HepG2 (cell line): ENCODE measurements around the gene DNMT3A. TPM values are rescaled to one million over a fixed set of nuclear protein-coding genes. Genes with fewer than 3 reads are reported as not detected.
A peak's percentile ranks its signal among the peaks of the same experiment; 100 is the strongest.

Source experiments
- CENPX ChIP-seq: sonication (generic); formaldehyde crosslinking; IDR thresholded peaks from 2 replicates; pipeline ENCODE4 v1.9.0; 2021; ENCODE audit warnings: mild to moderate bottlenecking, missing genetic modification reagents, moderate library complexity
- ETS1 ChIP-seq: sonication (generic); formaldehyde crosslinking; IDR thresholded peaks from 2 replicates; pipeline ENCODE4 v1.4.0; 2020; ENCODE audit warnings: missing genetic modification reagents
- KLF11 ChIP-seq: IDR thresholded peaks from 2 replicates; pipeline ENCODE4 v1.6.1; 2016; ENCODE audit warnings: missing compliant biosample characterization
- PLSCR1 ChIP-seq: sonication (generic); formaldehyde crosslinking; IDR thresholded peaks from 2 replicates; pipeline ENCODE4 v1.5.0; 2020; ENCODE audit warnings: missing genetic modification reagents, mild to moderate bottlenecking, borderline replicate concordance
- RBM39 ChIP-seq: fragments of 200-400 bp; formaldehyde crosslinking; IDR thresholded peaks from one replicate; pipeline ENCODE4 v1.6.1; 2018; ENCODE audit warnings: antibody characterized with exemption, mild to moderate bottlenecking, low read depth, low read length; ENCODE audit not compliant: poor library complexity, severe bottlenecking
- TSC22D2 ChIP-seq: sonication (generic); formaldehyde crosslinking; IDR thresholded peaks from 2 replicates; pipeline ENCODE4 v1.5.1; 2020; ENCODE audit warnings: missing genetic modification reagents, mild to moderate bottlenecking, borderline replicate concordance
- ZNF501 ChIP-seq: sonication (generic); formaldehyde crosslinking; IDR thresholded peaks from 2 replicates; pipeline ENCODE4 v1.5.1; 2020; ENCODE audit warnings: mild to moderate bottlenecking, moderate library complexity, missing genetic modification reagents
- ZNF572 ChIP-seq: sonication (generic); formaldehyde crosslinking; IDR thresholded peaks from 2 replicates; pipeline ENCODE4 v1.5.1; 2020; ENCODE audit warnings: mild to moderate bottlenecking, missing genetic modification reagents
- ZNF800 ChIP-seq: sonication (generic); formaldehyde crosslinking; IDR thresholded peaks from 2 replicates; pipeline ENCODE4 v1.4.0; 2020; ENCODE audit warnings: missing genetic modification reagents
- ZNF841 ChIP-seq: sonication (generic); formaldehyde crosslinking; IDR thresholded peaks from 2 replicates; pipeline ENCODE4 v1.8.1; 2023; ENCODE audit warnings: missing genetic modification reagents, borderline replicate concordance
- polyA plus RNA-seq, 8 experiments: library from polyadenylated mRNA; depleted of rRNA in 3 of 8; stranded (reverse) in 7 of 8; unstranded in 1 of 8; fragments of >200 nt; fragmentation: Illumina TruSeq in 4 of 8; extraction: Trizol in 4 of 8; gene quantifications; 2 replicates each; pipeline versions ENCODE4 v1.2.1 to v1.2.3, GENCODE V29; 2011 to 2016; ENCODE audit warnings: low read depth in 4 of 8, missing spikeins in 1 of 8, mixed read lengths in 1 of 8; ENCODE audit not compliant: insufficient read depth in 1 of 8
- total RNA-seq, 5 experiments: library from RNA; depleted of rRNA; stranded (reverse); fragments of >200 nt; fragmentation: Illumina TruSeq; extraction: Trizol; gene quantifications; 2 replicates each; pipeline ENCODE4 v1.2.3, GENCODE V29; 2016; ENCODE audit warnings: low read depth in 1 of 5
- TF ChIP-seq, protein P1 (sequence below): sonication (generic); formaldehyde crosslinking; IDR thresholded peaks from 2 replicates; pipeline ENCODE4 v1.4.0; 2020; ENCODE audit warnings: missing genetic modification reagents
- TF ChIP-seq, protein P2 (sequence below): sonication (generic); formaldehyde crosslinking; IDR thresholded peaks from 2 replicates; pipeline ENCODE4 v1.4.0; 2020; ENCODE audit warnings: mild to moderate bottlenecking, missing genetic modification reagents
- TF ChIP-seq, protein P3 (sequence below): IDR thresholded peaks from 2 replicates; pipeline ENCODE4 v1.6.1; 2012; ENCODE audit warnings: low read depth, low read length, improper control_type of control experiment

DNMT3A gene
- total and polyA plus RNA-seq, 2 of the 13 experiments (the other 11 are each of a cell fraction or from before 2014, with no cell fraction given), result 14.7 to 29.1 TPM

- TF ChIP-seq, protein P1, sequence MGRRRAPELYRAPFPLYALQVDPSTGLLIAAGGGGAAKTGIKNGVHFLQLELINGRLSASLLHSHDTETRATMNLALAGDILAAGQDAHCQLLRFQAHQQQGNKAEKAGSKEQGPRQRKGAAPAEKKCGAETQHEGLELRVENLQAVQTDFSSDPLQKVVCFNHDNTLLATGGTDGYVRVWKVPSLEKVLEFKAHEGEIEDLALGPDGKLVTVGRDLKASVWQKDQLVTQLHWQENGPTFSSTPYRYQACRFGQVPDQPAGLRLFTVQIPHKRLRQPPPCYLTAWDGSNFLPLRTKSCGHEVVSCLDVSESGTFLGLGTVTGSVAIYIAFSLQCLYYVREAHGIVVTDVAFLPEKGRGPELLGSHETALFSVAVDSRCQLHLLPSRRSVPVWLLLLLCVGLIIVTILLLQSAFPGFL, result no peak
- TF ChIP-seq ZNF841 (CRISPR knock-in tag) (no peak), ZNF572 (CRISPR knock-in tag) (no peak), KLF11 (CRISPR knock-in tag) (no peak), ZNF800 (CRISPR knock-in tag) (0 out of 2 replicates have a peak, but pooled peaks have one; percentile 37), CENPX (CRISPR knock-in tag) (no peak), ETS1 (no peak), TSC22D2 (no peak), PLSCR1 (no peak), ZNF501 (CRISPR knock-in tag) (no peak), RBM39 (peak; percentile 72)
- TF ChIP-seq, protein P2, sequence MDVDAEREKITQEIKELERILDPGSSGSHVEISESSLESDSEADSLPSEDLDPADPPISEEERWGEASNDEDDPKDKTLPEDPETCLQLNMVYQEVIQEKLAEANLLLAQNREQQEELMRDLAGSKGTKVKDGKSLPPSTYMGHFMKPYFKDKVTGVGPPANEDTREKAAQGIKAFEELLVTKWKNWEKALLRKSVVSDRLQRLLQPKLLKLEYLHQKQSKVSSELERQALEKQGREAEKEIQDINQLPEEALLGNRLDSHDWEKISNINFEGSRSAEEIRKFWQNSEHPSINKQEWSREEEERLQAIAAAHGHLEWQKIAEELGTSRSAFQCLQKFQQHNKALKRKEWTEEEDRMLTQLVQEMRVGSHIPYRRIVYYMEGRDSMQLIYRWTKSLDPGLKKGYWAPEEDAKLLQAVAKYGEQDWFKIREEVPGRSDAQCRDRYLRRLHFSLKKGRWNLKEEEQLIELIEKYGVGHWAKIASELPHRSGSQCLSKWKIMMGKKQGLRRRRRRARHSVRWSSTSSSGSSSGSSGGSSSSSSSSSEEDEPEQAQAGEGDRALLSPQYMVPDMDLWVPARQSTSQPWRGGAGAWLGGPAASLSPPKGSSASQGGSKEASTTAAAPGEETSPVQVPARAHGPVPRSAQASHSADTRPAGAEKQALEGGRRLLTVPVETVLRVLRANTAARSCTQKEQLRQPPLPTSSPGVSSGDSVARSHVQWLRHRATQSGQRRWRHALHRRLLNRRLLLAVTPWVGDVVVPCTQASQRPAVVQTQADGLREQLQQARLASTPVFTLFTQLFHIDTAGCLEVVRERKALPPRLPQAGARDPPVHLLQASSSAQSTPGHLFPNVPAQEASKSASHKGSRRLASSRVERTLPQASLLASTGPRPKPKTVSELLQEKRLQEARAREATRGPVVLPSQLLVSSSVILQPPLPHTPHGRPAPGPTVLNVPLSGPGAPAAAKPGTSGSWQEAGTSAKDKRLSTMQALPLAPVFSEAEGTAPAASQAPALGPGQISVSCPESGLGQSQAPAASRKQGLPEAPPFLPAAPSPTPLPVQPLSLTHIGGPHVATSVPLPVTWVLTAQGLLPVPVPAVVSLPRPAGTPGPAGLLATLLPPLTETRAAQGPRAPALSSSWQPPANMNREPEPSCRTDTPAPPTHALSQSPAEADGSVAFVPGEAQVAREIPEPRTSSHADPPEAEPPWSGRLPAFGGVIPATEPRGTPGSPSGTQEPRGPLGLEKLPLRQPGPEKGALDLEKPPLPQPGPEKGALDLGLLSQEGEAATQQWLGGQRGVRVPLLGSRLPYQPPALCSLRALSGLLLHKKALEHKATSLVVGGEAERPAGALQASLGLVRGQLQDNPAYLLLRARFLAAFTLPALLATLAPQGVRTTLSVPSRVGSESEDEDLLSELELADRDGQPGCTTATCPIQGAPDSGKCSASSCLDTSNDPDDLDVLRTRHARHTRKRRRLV, result no peak
- TF ChIP-seq, protein P3, sequence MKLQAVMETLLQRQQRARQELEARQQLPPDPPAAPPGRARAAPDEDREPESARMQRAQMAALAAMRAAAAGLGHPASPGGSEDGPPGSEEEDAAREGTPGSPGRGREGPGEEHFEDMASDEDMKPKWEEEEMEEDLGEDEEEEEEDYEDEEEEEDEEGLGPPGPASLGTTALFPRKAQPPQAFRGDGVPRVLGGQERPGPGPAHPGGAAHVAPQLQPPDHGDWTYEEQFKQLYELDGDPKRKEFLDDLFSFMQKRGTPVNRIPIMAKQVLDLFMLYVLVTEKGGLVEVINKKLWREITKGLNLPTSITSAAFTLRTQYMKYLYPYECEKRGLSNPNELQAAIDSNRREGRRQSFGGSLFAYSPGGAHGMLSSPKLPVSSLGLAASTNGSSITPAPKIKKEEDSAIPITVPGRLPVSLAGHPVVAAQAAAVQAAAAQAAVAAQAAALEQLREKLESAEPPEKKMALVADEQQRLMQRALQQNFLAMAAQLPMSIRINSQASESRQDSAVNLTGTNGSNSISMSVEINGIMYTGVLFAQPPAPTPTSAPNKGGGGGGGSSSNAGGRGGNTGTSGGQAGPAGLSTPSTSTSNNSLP, result no peak
These were observed 89.2 kb downstream of the DNMT3A start (continued) for GRCh38 chr2:25252291-25253152.
